Measurements from ENCODE around the gene ZNF546.

DNA sequence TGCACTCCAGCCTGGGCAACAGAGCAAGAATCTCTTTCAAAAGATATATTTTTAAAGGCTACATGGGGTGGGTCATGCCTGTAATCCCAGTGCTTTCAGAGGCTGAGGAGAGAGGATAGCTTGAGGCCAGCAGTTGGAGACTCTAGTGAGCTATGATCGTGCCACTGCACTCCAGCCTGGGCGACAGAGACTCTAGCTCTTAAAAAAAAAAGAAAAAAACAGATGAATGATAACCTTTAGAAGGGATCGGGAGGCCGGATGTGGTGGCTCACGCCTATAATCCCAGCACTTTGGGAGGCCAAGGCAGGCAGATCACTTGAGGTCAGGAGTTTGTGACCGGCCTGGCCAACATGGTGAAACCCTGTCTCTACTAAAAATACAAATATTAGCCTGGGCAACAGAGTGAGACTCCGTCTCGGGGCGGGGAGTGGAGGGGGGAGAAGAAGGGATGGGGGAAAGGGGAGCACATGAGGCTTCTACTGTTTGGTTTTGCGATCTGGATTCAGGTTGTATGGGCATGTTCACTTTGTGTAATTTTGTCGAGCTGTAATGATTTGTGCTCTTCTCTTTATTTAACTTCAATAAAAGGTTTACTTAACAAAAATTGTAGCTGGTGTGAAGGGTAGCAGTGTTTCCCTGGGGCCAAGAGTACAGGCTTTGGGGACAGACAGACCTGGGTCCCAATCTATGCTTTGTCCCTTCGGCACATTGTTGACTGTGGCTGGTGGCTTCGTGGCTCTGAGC lies 27.0 kb upstream of the ZNF546 start:
- TF ChIP-seq, protein P1, sequence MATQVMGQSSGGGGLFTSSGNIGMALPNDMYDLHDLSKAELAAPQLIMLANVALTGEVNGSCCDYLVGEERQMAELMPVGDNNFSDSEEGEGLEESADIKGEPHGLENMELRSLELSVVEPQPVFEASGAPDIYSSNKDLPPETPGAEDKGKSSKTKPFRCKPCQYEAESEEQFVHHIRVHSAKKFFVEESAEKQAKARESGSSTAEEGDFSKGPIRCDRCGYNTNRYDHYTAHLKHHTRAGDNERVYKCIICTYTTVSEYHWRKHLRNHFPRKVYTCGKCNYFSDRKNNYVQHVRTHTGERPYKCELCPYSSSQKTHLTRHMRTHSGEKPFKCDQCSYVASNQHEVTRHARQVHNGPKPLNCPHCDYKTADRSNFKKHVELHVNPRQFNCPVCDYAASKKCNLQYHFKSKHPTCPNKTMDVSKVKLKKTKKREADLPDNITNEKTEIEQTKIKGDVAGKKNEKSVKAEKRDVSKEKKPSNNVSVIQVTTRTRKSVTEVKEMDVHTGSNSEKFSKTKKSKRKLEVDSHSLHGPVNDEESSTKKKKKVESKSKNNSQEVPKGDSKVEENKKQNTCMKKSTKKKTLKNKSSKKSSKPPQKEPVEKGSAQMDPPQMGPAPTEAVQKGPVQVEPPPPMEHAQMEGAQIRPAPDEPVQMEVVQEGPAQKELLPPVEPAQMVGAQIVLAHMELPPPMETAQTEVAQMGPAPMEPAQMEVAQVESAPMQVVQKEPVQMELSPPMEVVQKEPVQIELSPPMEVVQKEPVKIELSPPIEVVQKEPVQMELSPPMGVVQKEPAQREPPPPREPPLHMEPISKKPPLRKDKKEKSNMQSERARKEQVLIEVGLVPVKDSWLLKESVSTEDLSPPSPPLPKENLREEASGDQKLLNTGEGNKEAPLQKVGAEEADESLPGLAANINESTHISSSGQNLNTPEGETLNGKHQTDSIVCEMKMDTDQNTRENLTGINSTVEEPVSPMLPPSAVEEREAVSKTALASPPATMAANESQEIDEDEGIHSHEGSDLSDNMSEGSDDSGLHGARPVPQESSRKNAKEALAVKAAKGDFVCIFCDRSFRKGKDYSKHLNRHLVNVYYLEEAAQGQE (IDR thresholded peaks at IDR 0.05; ENCODE audit: insufficient read depth in 1 of 2, low read depth in 2 of 2, low read length in 2 of 2) = no peak
- TF ChIP-seq POLR2AphosphoS5 (IDR thresholded peaks at IDR 0.05; ENCODE audit: low read depth, low read length) (no peak), FOXP2 (optimal IDR thresholded peaks at IDR 0.05; ENCODE audit: borderline replicate concordance, extremely low read depth, extremely low read length, insufficient read depth) (no peak)

All from PFSK-1 (cell line).